ENCODE results near the gene CEP85L.

CEP85L gene

DNA sequence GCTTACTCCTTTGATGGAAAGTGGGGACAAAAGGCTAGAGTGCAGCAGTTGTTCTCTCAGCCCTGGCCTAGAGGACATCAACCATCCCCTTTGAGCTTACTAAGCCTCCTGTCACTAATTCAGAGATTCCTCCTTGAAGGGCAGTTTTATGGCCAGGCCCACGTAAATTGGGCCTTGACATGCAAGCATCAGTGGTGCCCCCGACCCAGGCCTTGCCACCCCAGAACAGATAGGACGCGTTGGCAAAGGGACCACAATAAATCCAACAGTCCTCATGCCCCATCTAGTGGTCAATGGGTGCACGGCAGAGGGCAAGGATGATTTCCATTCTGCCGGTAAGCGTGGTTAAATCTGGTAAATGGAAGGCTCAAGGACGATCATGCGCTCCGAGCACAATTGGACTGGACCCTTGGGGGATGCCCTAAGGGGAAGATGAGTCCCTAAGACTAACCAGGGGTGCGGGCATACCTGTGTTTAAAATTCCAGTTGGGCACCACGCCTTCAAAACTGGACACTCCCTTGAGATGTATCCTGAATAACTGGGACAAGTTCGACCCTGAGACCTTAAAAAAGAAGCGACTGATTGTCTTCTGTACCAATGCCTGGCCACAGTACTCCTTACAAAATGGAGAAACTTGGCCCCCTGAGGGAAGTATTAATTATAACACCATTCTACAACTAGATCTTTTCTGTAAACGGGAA lies 32.6 kb downstream of the CEP85L start:
- no peak for DNase-seq

DNA sequence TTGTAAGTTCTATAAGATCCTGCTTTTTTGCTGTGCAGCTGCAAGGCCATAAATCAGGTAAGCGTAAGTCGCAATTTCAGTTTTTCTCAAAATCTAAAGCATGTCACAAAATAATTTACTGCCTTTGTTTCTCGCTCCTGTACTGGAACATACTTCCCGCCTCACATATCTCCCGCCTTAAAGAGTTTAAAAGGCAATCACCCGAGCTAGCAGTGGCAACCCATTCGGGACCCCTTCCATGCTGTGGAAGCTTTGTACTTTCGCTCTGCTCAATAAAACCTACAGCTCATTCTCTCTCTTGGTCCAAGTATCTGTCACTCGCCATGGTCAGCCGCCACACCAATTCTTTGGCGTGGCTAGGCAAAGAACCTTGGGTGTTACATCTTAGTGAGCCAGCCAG lies 34.0 kb downstream of the CEP85L start:
- no peak for DNase-seq

- no peak for DNase-seq
These were observed 40.1 kb downstream of the CEP85L start for GRCh38 chr6:118611334-118611733.

GRCh38 chr6:118606858-118607257 lies 44.5 kb downstream of the CEP85L start:
- DNase-seq: no peak

GRCh38 chr6:118606268-118606667 lies 45.1 kb downstream of the CEP85L start:
- DNase-seq: no peak

DNA sequence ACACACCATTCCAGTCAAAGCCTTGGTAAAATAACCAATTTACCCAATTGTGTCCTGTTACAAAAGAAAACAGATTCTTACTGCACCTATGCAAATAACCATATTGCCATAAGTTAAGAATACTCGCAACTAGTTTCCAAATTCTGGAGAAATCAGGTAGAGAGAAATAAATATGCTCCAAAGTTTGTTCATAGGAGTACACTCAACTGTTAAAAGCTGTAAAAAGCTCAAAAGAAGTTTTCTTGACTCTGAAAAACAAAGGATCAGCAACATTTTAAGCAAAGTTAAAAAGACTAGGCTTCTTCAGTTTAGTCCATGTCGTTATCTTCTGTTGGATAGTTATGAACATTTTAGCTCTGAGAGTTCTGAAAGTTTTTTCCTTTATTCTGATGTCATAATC lies 48.0 kb downstream of the CEP85L start:
- no peak for DNase-seq

DNA sequence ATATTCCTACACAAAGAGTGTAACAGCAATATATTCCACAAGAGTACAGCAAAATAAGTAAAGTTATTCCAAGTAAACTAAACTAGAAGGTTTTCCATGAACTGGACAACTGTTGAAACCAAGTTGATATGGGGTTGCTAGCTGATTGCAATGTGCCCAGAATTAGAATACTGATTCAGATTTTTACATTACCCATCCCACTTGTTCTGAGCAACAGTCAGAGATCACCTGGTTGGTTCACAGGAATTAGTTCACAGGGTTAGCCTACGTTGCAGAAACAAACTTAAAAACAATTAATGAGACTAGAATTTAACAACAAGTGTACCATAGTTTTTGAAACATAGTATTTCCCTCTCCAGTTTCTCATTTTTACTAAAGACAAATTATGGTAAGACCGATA lies 49.1 kb downstream of the CEP85L start:
- no peak for DNase-seq

DNA sequence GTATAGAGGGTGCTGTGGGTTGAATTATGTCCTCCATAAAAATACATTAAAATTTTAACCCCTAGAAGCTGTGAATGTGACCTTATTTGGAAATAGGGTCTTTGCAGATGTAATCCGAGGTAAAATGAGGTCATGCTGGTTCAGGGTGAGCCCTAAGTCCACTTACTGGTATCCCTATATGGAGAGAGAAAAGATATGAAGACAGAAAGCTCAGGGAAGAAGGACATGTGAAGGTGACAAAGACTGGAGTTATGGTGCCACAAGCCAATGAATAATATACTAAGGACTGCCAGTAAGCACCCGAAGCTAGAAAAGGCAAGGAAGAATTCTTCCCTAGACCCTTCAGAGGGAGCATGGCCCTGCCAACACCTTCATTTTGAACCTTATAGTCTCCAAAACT lies 53.1 kb downstream of the CEP85L start:
- DNase-seq: no peak

GRCh38 chr6:118597636-118598035 lies 53.8 kb downstream of the CEP85L start:
- DNase-seq: no peak

- no peak for DNase-seq
These were observed 54.5 kb downstream of the CEP85L start for GRCh38 chr6:118596774-118597320.

DNA sequence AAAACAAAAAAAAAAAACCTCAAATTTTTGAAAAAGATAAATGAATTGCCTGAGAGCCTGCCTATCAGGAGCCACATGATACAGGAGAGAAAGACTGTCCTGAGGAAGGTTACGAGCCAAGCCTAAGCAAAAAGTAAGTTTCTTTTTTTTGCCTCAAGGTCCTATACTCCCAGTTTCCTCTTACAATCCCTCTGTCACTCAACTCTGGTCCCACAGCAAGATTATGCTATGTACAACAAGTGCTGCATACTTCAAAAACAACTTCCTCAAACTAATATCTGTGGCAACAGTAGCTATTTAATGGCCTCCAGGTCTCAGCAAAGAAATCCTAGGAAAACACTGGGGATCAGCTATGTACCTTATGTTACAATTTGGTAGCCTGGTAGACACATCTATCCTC lies 56.5 kb downstream of the CEP85L start:
- no peak for DNase-seq

GRCh38 chr6:118591897-118592296 lies 59.5 kb downstream of the CEP85L start:
- no peak for DNase-seq

DNA sequence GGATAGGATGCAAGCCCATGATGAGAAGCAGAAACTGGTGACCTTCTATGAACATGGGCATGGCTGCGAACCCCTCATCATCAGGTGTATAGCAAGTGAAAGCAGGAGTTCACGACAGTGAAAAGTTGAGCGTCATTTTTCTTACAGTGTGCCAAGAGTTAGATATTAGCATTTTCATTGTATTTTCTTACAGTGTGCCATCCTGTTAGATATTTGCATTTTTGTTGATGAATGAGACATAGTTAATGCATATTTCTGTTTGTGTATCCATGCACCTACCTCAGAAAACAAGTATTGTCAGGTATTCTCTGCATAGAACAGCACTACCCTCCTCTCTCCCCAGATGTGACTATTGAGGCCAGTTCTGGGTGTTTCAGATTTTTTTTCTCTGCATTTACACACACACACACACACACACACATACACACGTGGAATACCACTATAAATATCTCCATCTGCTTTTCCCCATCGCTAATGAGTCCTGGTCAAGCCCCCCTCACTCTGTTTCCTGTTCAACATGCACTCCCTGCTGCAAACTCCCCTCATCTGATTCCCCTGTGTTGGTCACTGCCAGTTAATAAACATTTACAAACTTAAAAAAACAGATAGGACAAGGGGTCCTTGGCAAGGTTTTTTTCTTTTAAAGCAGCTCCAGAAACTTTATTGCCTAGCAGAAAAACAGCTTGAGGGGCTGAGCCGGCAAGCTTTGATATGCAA lies 61.6 kb downstream of the CEP85L start:
- no peak for DNase-seq

GRCh38 chr6:118589186-118589585 lies 62.2 kb downstream of the CEP85L start:
- no peak for DNase-seq

- no peak for DNase-seq
These were observed 62.8 kb downstream of the CEP85L start for GRCh38 chr6:118588626-118589025.

- DNase-seq: no peak
These were observed 64.5 kb downstream of the CEP85L start for GRCh38 chr6:118586746-118587485.

DNA sequence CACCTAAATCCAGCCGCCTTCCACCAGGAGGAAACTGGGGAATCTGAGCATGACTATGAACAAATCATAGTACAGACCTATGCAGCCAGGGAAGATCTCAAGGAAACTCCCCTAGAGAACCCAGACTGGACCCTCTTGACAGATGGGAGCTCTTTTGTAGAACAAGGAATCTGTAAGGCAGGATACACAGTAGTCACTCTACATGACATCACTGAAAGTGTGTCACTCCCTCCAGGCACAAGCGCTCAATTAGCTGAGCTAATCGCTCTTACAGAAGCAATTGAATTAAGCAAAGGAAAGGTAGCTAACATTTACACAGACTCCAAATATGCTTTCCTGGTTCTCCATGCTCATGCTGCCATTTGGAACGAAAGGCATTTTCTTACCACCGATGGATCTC lies 66.5 kb downstream of the CEP85L start:
- DNase-seq: no peak

DNA sequence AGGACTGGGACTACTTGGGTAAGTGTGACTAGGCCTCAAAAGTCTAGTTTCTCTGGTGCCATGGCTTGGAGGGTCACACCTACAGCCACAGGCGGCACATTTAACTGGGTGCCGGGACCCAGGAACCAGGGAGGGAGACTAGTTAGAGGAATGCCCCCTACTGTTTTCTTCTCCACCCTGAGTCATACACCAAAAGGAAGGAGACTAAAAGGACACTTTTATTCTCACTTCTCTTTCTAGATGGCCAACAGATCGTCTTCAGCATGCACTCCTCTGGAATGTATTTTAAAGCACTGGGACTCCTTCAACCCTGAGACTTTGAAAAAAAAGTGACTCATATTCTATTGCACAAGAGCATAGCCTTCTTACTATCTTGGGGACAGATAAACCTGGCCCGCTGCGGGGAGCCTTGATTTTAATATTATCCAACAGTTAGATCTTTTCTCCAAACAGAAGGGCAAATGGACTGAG lies 69.9 kb downstream of the CEP85L start:
- DNase-seq: no peak

GRCh38 chr6:118580585-118581419 lies 70.6 kb downstream of the CEP85L start:
- peak; percentile 9 for DNase-seq

DNA sequence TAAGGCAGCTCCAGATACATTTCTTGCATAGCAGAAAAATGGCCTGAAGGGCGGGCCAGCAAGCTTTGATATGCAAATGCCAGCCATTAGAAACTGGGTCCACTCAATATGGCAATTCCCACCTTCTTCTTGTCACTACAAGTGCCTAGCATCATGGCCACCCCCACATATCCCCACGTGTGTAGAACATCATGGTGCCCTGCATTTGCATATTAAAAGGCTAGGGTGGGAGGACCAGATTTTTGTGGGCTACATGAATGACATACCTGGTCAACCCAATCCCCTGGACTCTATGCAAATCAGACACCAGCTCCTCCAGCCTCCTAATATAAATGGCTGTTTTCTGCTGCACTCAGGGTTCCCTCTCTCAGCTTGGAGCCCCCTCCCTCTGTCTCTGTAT lies 71.6 kb downstream of the CEP85L start:
- DNase-seq: no peak

DNA sequence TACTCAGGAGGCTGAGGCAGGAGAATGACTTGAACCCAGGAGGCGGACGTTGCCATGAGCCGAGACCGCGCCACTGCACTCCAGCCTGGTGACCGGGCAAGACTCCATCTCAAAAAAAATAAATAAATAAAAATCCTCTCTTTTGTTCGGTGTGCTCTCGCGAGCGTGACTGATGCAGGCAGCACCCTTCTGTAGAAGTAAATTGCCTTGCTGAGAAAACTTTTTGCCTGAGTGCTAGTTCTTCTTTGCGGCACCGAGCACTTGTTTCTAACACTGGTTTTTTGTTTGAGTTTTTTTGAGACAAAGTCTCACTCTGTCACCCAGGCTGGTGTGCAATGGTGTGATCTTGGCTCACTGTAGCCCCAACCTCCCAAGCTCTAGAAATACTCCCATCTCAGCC lies 72.8 kb downstream of the CEP85L start:
- DNase-seq: no peak

DNA sequence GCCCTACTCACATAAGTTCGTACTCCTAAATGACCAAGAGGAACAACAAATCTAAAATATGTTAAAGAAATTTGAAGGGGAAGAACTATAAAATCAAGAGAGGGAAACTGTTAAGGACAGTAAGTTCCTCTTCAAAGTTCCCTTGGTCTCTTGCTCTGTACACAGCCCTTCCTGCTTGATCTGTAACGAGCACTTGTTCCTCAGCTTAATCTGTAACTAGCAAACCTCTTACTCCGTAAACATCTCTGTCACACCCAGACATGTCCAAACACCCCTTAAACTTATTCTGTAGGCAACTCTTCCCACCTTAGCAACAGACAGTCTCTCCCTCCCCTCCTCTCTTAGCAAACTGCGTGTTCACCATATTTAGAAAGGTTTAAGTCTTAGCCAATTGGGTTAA lies 73.4 kb downstream of the CEP85L start:
- no peak for DNase-seq

All from NCI-H2081 treated with DMSO at 0.1 percent for 48 hours (cell line).